Liver (tissue), 9 donors: ENCODE results near the gene RAB6D. TPM values are rescaled to one million over a fixed set of nuclear protein-coding genes. Genes with fewer than 3 reads are reported as not detected.
"Not testable (repeated sequence)": the region's sequence is repeated elsewhere in the genome, so short reads cannot be mapped to it uniquely, and the experiment has no call there.

Experiments used
- DNase-seq: peaks from one replicate; pipeline ENCODE4 v3.0.0-alpha.2; 2017; ENCODE audit warnings: low spot score
- H3K27ac ChIP-seq, 2 donors: one replicate each; pipeline ENCODE4 v1.7.0; 2013; ENCODE audit warnings: inconsistent platforms in 2 of 2, low read length in 2 of 2, control low read depth in 1 of 2, low read depth in 1 of 2, mild to moderate bottlenecking in 1 of 2
- H3K27me3 ChIP-seq, 4 donors: one replicate each; pipeline versions ENCODE4 v1.6.1 to v1.7.0; 2013; ENCODE audit warnings: low read length in 3 of 4, inconsistent platforms in 1 of 4, mild to moderate bottlenecking in 1 of 4, moderate library complexity in 1 of 4; ENCODE audit not compliant: control insufficient read depth in 4 of 4, insufficient read depth in 4 of 4
- H3K36me3 ChIP-seq, 4 donors: one replicate each; pipeline versions ENCODE4 v1.6.1 to v1.7.0; 2013; ENCODE audit warnings: low read length in 3 of 4, mild to moderate bottlenecking in 3 of 4, low read depth in 1 of 4, moderate library complexity in 1 of 4; ENCODE audit not compliant: control insufficient read depth in 4 of 4, insufficient read depth in 3 of 4
- H3K4me1 ChIP-seq, 4 donors: one replicate each; pipeline versions ENCODE4 v1.6.1 to v1.7.0; 2013; ENCODE audit warnings: low read length in 3 of 4, mild to moderate bottlenecking in 3 of 4, moderate library complexity in 1 of 4; ENCODE audit not compliant: control insufficient read depth in 4 of 4, insufficient read depth in 4 of 4
- H3K4me3 ChIP-seq, 3 donors: one replicate each; pipeline versions ENCODE4 v1.6.1 to v1.7.0; 2013; ENCODE audit warnings: low read length in 3 of 3, control low read depth in 1 of 3, low read depth in 1 of 3, mild to moderate bottlenecking in 1 of 3
- H3K9ac ChIP-seq, 2 donors: one replicate each; pipeline ENCODE4 v1.7.0; 2013; ENCODE audit warnings: low read length in 2 of 2, mild to moderate bottlenecking in 2 of 2, moderate library complexity in 2 of 2, control low read depth in 1 of 2, low read depth in 1 of 2
- H3K9me3 ChIP-seq, 4 donors: one replicate each; pipeline versions ENCODE4 v1.6.1 to v1.7.0; 2013; ENCODE audit warnings: low read length in 3 of 4; ENCODE audit not compliant: control insufficient read depth in 4 of 4
- EGR1 ChIP-seq, 2 donors: IDR thresholded peaks; 2 replicates each; pipeline ENCODE4 v1.6.1; 2016 to 2018; ENCODE audit warnings: antibody characterized with exemption in 2 of 2, low read depth in 2 of 2
- FOXA1 ChIP-seq: IDR thresholded peaks from 2 replicates; pipeline ENCODE4 v1.6.1; 2016; ENCODE audit warnings: antibody characterized with exemption
- FOXA2 ChIP-seq: IDR thresholded peaks from 2 replicates; pipeline ENCODE4 v1.6.1; 2016; ENCODE audit warnings: antibody characterized with exemption
- GABPA ChIP-seq, 2 donors: IDR thresholded peaks in 1 of 2; conservative IDR thresholded peaks in 1 of 2; 2 replicates each; pipeline ENCODE4 v1.6.1; 2016; ENCODE audit warnings: antibody characterized with exemption in 2 of 2, mild to moderate bottlenecking in 1 of 2, moderate library complexity in 1 of 2
- RXRA ChIP-seq, 2 donors: IDR thresholded peaks; 2 replicates each; pipeline ENCODE4 v1.6.1; 2017 to 2018; ENCODE audit warnings: antibody characterized with exemption in 2 of 2, mild to moderate bottlenecking in 1 of 2
- SP1 ChIP-seq: IDR thresholded peaks from 2 replicates; pipeline ENCODE4 v1.6.1; 2018; ENCODE audit warnings: antibody characterized with exemption, mild to moderate bottlenecking
- WGBS: extraction: QIAGEN DNeasy Blood & Tissue Kit; methylation state at CpG from one replicate; pipeline ENCODE4 v1.1.7; 2013; 5-methylcytosine and 5-hydroxymethylcytosine counted together
- polyA plus RNA-seq, 2 donors: library from polyadenylated mRNA; stranded (reverse) in 1 of 2; unstranded in 1 of 2; fragments of 200-250 nt in 1 of 2; fragments of >200 nt in 1 of 2; fragmentation: Nextera tagmentation in 1 of 2; extraction: Ambion mirVana in 1 of 2; gene quantifications; one replicate each; pipeline versions ENCODE4 v1.2.1 to v1.2.3, GENCODE V29; 2013 to 2015
- total RNA-seq, 2 donors: library from RNA; depleted of rRNA; stranded (reverse); fragments of >200 nt; gene quantifications; one replicate each; pipeline ENCODE4 v1.2.3, GENCODE V29; 2014
- TF ChIP-seq, protein P1 (sequence below): IDR thresholded peaks from 2 replicates; pipeline ENCODE4 v1.6.1; 2016; ENCODE audit warnings: antibody characterized with exemption
- TF ChIP-seq, protein P2 (sequence below): IDR thresholded peaks from 2 replicates; pipeline ENCODE4 v1.6.1; 2016; ENCODE audit warnings: antibody characterized with exemption
- TF ChIP-seq, protein P3 (sequence below): IDR thresholded peaks from 2 replicates; pipeline ENCODE4 v1.6.1; 2016; ENCODE audit warnings: antibody characterized with exemption, mild to moderate bottlenecking
- donor health status: healthy.
- donor health status: healthy.
- donor health status: healthy.
- donor health status: healthy.
- donor health status: healthy.

Gene RAB6D
- total and polyA plus RNA-seq, 4 donors: 0.02 to 0.08 TPM; not detected in 2

DNA sequence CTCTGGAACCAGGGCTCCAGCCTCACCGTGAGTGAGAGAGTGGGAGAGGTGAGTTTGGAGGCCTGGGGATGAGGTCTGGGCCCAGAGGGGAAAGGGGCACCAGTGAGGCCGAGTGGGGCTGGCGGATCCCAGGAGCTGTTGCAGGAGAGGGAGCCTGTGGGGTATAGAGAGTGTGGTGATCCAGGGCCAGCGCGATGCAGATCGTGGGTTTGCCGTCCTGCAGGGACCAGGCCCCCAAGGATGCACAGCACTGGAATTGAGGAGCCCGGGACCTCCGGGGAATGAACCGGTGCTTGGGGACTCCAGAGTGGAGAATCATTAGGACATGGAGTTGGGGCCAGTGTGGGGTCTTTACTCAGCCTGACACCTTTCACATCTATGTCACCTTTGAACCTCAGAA, 25.7 kb upstream of the RAB6D start:
- H3K9ac ChIP-seq: no peak overlapping the region
- TF ChIP-seq, protein P1, sequence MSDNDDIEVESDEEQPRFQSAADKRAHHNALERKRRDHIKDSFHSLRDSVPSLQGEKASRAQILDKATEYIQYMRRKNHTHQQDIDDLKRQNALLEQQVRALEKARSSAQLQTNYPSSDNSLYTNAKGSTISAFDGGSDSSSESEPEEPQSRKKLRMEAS: no peak
- TF ChIP-seq FOXA1: no peak
- TF ChIP-seq, protein P2, sequence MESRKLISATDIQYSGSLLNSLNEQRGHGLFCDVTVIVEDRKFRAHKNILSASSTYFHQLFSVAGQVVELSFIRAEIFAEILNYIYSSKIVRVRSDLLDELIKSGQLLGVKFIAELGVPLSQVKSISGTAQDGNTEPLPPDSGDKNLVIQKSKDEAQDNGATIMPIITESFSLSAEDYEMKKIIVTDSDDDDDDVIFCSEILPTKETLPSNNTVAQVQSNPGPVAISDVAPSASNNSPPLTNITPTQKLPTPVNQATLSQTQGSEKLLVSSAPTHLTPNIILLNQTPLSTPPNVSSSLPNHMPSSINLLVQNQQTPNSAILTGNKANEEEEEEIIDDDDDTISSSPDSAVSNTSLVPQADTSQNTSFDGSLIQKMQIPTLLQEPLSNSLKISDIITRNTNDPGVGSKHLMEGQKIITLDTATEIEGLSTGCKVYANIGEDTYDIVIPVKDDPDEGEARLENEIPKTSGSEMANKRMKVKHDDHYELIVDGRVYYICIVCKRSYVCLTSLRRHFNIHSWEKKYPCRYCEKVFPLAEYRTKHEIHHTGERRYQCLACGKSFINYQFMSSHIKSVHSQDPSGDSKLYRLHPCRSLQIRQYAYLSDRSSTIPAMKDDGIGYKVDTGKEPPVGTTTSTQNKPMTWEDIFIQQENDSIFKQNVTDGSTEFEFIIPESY: no peak
- TF ChIP-seq, protein P3, sequence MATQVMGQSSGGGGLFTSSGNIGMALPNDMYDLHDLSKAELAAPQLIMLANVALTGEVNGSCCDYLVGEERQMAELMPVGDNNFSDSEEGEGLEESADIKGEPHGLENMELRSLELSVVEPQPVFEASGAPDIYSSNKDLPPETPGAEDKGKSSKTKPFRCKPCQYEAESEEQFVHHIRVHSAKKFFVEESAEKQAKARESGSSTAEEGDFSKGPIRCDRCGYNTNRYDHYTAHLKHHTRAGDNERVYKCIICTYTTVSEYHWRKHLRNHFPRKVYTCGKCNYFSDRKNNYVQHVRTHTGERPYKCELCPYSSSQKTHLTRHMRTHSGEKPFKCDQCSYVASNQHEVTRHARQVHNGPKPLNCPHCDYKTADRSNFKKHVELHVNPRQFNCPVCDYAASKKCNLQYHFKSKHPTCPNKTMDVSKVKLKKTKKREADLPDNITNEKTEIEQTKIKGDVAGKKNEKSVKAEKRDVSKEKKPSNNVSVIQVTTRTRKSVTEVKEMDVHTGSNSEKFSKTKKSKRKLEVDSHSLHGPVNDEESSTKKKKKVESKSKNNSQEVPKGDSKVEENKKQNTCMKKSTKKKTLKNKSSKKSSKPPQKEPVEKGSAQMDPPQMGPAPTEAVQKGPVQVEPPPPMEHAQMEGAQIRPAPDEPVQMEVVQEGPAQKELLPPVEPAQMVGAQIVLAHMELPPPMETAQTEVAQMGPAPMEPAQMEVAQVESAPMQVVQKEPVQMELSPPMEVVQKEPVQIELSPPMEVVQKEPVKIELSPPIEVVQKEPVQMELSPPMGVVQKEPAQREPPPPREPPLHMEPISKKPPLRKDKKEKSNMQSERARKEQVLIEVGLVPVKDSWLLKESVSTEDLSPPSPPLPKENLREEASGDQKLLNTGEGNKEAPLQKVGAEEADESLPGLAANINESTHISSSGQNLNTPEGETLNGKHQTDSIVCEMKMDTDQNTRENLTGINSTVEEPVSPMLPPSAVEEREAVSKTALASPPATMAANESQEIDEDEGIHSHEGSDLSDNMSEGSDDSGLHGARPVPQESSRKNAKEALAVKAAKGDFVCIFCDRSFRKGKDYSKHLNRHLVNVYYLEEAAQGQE: no peak
- TF ChIP-seq GABPA (IDR thresholded peaks at IDR 0.05 in 1 of 2, conservative IDR thresholded peaks at IDR 0.05 in 1 of 2): no peak
- TF ChIP-seq EGR1 (IDR thresholded peaks at IDR 0.05; ENCODE audit: low read depth in 2 of 2): no peak
- TF ChIP-seq FOXA2: no peak
- TF ChIP-seq RXRA (IDR thresholded peaks at IDR 0.05): no peak
- no peaks in the 10 kb centered on the region for H3K9me3 ChIP-seq
- H3K4me1 ChIP-seq: no peaks in the 10 kb centered on the region
- H3K4me3 ChIP-seq: no peak overlapping the region
- no peak overlapping the region for H3K27ac ChIP-seq
- no peaks in the 10 kb centered on the region for H3K27me3 ChIP-seq
- no peaks in the 10 kb centered on the region for H3K36me3 ChIP-seq
- WGBS: 87% methylated on average over 10 of the region's 10 CpGs
- DNase-seq: no peak

DNA sequence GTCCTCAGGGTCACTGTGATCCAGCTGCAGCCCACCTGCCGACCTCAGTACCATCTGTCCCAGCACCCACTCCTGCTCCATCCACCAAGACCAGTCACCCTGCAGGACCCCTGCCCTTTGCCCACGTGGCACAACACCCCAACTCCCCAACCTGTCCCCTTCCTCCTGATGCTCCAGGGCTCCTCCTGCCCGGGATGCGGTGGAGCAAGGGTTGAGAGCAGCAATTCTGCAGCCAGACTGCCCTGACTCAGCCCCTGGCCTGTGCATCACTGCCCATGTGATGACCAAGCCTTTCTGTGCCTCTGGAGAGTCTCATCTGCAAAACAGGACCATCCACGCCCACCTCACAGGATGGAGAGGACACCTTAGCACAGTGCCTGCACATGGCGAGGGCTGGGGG, 24.9 kb upstream of the RAB6D start:
- H3K4me3 ChIP-seq, DNase-seq, H3K27ac ChIP-seq, H3K36me3 ChIP-seq, H3K9me3 ChIP-seq, H3K4me1 ChIP-seq, H3K27me3 ChIP-seq, H3K9ac ChIP-seq: not testable (repeated sequence)
- WGBS: 60% methylated on average over 6 of the region's 6 CpGs

DNA sequence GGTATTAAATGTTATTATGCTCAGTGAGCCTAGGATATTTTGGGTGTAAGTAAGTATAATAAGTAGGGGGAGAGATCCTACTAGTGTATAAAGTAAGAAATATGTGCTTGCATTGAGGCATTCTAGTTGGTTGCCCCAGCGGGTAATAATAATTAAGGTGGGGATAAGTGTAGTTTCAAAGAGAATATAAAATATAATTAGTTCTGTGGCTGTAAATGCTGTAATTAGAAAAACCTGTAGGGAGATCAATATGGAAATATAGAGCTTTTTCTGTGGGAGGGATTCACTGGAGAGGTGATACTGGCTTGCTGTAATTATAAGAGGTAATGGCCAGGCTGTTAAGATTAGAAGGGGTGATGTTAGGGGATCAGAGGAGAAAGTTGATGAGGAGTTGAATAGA, 9.1 kb upstream of the RAB6D start:
- not testable (repeated sequence) for H3K27me3 ChIP-seq, H3K4me1 ChIP-seq, H3K4me3 ChIP-seq, H3K9me3 ChIP-seq, H3K36me3 ChIP-seq, H3K9ac ChIP-seq, DNase-seq, H3K27ac ChIP-seq
- 95% methylated on average over 1 of the region's 1 CpG for WGBS

DNA sequence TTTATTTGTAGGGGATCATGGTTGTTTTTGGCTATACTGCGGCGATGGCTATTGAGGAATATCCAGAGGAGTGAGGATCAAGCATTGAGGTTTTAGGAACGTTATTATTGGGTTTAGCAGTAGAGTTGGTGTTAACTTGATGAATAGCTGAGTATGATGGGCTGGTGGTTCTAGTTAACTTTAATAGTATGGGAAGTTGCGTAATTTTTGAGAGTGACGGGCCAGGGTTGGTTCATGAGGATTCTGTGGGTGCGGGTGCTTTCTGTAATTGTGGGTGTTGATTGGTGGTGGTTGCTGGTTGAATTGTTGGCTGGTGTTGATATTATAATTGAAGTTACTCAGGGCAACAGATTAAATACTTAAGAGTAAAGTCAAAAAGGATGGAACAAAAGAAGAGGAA, 6.0 kb upstream of the RAB6D start:
- Histone ChIP-seq H3K9me3 (no peaks in the 10 kb centered on the region), H3K4me1 (no peaks in the 10 kb centered on the region), H3K27ac (no peak overlapping the region), H3K4me3 (no peak overlapping the region), H3K36me3 (no peaks in the 10 kb centered on the region), H3K9ac (no peak overlapping the region), H3K27me3 (no peaks in the 10 kb centered on the region)
- WGBS: 86% methylated on average over 6 of the region's 6 CpGs
- DNase-seq: no peak
- TF ChIP-seq SP1: no peak

DNA sequence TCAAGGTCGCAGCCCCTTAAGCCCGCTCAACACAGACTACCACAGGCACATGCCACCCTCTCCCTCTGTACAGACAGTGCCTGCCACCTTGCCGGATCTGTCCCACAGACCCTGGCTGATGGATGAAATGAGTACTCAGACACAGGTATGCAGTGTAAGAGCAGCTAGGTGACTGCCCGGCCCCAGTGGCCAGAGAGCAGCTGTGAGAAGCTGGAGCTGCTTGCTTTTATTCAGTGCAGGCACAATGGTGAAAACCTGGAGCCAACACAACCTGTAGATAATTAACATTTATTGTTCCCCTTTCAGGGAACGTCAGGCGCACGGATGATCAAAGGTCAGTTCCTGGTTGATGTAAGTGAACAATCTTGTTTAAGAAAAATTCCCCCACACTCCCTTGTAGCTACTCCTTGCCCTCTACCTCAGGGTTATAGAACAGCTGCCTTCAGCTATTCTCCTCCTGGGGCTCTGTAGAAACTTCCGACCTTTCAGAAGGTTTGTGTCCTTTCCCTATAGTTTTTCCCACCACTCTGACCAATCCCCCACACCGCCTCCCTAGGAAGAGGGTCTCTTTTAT, 4.6 kb upstream of the RAB6D start:
- 77% methylated on average over 8 of the region's 9 CpGs for WGBS
- H3K4me1 ChIP-seq, H3K36me3 ChIP-seq, H3K9ac ChIP-seq, H3K27ac ChIP-seq, H3K4me3 ChIP-seq, H3K9me3 ChIP-seq, DNase-seq, H3K27me3 ChIP-seq: not testable (repeated sequence)
